NCI-H1048 (cell line): ENCODE data around the gene B3GLCT.
"Not testable (repeated sequence)": the region's sequence is repeated elsewhere in the genome, so short reads cannot be mapped to it uniquely, and the experiment has no call there.

Experiments
- DNase-seq: peaks from one replicate; lab custom pipeline; 2025; lab: John Stamatoyannopoulos, UW

Gene B3GLCT

DNA sequence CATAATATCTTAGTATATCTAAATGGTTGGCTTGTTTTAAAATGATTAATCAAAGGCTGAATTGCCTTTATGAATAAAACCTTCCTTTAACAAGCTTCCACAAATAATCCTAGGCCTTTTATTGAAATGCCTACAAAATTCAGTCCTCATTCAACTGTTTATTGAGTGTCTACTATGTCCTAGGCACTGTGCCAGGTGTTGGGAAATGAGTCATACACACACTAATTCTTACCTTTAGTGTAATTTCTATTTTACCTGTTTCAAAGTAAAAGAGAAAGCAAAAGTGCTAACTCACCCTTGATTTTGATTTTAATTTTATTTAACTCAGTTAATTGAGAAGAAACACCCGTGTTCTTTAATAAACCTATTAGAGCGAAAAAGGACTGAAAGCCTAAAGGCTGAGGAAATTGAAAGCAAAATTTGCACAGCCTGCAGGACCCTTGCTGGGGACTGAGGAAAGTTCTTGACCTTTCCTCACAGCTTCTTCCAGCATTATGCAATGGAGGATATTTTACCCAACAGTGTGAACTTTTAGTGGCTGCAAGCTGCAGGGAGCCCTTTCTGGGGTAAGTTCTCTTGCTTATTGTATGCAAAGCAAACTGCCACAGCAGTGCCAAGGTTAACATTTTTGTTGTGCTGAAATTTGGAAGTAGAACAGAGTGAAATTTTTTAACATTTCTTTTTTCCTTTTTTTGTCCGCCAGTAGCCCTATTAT is 83.1 kb downstream of the B3GLCT start:
- DNase-seq: no peak

DNA sequence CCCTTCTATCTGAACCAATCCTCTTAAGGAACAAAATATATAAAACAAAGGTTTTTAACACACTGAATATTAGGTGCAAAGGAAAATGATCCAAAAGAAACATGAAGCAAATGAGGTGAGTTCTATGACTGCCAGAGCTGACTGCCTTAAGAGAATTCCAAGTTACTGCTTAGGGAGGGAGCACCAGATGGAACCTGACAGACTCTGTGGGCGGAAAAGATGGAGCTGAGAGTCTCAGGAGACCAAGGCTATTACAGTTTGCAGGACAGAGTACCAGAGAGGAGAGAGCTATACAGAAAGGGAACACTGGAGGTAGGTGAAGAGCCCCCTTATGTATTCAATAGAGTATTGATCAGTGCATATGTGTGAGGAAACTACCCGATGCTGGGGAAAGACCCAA is 87.2 kb downstream of the B3GLCT start:
- DNase-seq: no peak

GRCh38 chr13:31301119-31301518 is 101.3 kb downstream of the B3GLCT start:
- DNase-seq: no peak

DNA sequence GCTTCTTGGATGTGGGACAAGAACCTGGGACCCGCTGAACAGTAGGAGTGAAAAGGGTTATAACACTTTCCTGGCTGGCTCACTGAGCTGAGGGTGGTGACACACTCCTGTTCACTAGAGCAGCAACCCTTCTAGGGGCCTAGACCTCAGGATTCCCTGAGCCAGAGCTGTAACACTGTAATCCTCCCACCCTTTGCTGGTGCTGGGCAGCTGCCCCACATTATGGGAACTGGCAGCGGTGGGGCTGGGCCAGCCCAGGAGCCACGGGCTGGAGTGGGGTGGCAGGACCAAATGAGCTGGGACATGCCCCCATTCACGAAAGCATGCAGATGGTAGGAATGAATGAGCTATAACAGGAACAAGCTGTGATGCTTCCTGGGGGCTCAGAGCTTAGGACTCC is 110.6 kb downstream of the B3GLCT start:
- no peak for DNase-seq

- DNase-seq: no peak
Observed at GRCh38 chr13:31310786-31311185, 111.0 kb downstream of the B3GLCT start.

- no peak for DNase-seq
Observed at GRCh38 chr13:31311921-31312320, 112.1 kb downstream of the B3GLCT start.

DNA sequence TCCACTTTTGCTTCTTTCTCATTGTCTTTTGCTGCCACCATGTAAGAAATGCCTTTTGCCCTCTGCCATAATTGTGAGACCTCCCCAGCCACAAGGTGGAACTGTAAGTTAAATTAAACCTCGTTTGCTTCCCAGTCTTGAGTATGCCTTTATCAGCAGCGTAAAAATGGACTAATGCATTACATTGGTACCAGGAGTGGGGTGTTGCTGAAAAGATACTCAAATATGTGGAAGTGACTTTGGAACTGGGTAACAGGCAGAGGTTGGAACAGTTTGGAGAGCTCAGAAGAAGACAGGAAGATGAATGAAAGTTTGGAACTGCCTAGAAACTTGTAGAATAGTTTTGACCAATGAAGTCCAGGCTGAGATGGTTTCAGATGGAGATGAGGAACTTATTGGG is 115.2 kb downstream of the B3GLCT start:
- DNase-seq: no peak

DNA sequence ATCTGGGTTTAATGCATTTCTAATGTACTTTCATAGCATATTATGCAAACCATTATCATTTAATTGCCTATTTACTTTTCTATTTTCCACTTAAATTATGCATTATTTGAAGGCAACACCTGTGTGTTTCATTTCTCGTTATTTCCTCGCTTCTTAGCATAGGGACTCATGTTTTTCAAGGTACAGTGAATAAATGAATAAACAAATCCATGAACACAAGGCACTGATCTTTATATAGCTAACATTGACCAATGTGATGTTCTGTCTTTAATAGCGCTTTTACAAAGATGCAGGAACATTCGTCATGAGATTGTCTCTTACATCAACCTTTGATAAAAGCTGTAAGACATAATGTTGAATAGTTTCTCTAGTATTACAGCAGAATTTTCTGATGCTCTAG is 121.2 kb downstream of the B3GLCT start:
- no peak for DNase-seq

DNA sequence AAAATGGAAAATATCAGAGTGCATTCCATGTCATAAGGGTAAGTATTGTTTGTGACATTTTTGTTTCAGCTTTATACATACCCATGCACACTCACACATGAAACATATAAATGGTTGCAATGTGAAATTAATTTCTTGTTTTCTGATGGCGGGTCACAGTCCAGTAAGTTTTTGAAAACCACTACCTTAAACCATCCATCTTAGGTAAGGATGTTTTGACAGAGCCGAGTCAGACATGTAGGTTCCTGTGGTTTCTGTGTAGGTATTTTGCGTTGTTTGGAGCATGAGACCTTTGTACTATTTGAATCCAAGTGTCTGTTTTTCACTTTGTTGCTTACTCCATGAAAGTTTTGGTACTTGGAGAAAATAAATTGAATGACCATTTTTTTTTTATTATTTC is 121.7 kb downstream of the B3GLCT start:
- no peak for DNase-seq

DNA sequence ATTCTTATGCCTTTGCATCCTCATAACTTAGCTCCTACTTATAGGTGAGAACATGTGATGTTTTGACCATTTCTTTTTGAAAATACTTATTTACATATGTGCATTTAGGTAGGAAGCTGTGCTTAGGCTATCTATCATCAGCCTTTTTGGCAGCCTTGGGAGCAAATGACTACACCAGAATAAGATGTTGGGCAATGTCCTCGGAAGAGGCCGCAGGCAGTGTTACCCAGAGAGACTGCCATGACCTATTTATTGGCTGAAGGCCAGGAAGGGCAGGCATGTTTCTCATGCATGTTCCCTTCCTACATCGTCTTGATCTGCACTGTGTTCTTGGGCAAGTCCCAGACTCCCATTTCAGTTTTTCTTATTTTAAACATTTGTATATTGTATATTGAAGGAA is 122.3 kb downstream of the B3GLCT start:
- DNase-seq: no peak

GRCh38 chr13:31322702-31323405 is 123.1 kb downstream of the B3GLCT start:
- no peak for DNase-seq

DNA sequence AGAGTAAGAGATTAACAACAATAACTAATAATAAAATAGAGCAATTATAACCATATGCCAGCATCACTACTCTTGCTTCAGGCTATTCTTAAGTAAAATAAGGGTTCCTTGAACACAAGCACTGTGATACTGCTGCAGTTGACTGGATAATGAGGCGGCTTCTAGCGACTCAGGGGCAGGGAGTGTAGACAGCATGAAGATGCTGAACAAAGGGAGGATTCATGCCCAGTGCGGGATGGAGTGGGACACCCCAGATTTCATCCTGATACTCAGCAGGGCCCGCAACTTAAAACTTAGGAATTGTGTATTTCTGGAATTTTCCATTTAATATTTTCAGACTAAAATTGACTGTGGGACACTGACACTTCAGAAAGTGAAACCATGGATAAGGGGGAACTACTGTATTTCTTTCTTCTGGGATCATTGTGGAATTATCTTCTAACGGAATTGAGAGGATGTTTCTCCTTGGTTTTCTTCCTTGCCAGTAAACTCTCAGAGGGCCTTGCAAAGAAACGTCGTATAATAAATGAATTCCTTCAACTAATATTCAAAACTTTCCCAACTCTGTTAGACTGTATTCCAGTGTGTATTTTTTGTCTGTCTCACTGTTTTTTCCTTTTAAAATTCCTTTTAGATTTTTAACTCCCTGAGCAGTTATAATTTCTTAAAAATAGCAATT is 127.5 kb downstream of the B3GLCT start:
- DNase-seq: no peak

DNA sequence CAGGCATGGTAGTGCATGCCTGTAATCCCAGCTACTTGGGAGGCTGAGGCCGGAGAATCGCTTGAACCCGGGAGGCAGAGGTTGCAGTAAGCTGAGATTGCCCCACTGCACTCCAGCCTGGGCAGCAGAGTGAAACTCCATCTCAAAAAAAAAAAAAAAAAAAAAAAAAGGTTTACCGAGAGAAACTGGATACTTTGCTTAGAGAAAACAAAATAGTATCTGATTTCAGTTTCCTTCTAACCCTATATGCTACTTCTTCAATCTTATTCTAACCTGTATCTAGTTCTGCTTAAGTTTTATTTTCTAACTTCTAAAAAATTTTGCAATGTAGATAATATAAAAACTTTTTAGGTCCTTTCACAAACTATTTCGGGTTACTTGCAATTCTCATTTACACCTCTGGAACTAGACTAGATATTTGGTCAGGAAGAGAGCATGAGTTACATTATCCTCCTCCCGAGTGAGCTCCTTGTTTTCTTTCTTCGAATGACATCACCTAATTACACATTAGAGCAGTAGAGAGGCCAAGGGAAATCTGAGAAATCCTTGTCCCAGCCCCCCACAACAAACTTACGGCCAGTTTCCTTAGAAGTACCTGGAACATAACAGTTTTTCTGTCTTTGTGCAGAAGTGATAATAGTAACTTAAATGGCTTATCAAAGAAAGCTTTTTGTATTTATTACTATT is 128.9 kb downstream of the B3GLCT start:
- DNase-seq: no peak

- no peak for DNase-seq
Observed at GRCh38 chr13:31330236-31330635, 130.5 kb downstream of the B3GLCT start.

- DNase-seq: no peak
Observed at GRCh38 chr13:31331068-31331467, 131.3 kb downstream of the B3GLCT start.

DNA sequence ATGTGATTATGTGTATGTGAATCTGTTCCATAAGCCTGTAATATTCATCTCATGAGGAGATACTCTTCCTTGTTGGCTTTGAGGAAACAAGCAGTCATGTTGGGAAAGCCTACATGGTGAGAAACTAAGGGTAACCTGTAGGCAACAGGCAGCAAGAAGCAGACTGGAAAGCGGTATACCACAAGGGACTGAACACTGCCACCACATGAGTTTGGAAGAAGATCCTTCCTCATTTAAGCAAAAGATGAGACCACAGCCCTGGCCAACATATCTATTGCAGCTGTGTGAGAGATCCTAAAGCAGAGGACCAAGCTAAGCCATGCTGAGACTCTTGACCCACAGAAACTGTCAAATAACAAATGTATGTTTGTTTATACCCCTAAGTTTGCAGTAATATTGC is 134.8 kb downstream of the B3GLCT start:
- DNase-seq: no peak

DNA sequence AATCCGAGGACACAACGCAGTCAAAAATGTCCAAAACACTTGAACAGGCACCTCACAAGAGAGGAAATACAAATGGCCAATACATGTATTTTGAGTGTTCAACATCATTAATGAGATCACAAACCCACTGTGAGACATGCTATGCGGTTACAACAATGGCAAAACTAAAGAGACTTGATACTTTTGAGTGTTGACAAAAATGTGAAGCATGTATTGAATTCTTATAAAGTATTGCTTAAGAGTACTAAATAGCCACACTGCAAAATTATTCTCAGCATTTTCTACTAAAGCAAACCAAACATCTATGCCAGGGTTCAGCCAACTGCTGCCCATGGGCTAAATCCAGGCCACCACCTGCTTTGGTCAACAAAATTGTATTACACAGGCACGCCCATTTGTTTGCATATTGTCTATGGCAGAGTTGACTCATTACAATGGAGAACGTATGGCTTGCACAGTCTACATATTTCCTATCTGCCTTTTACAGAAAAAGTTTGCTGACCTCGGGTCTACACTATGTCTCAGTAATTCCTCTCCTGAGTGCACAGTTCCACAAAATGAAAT is 135.3 kb downstream of the B3GLCT start:
- DNase-seq: no peak

- DNase-seq: not testable (repeated sequence)
Observed at GRCh38 chr13:31339616-31340015, 139.8 kb downstream of the B3GLCT start.

GRCh38 chr13:31340848-31341247 is 141.1 kb downstream of the B3GLCT start:
- not testable (repeated sequence) for DNase-seq

- DNase-seq: no peak
Observed at GRCh38 chr13:31346891-31347290, 147.1 kb downstream of the B3GLCT start.

GRCh38 chr13:31349156-31349555 is 149.4 kb downstream of the B3GLCT start:
- no peak for DNase-seq

DNA sequence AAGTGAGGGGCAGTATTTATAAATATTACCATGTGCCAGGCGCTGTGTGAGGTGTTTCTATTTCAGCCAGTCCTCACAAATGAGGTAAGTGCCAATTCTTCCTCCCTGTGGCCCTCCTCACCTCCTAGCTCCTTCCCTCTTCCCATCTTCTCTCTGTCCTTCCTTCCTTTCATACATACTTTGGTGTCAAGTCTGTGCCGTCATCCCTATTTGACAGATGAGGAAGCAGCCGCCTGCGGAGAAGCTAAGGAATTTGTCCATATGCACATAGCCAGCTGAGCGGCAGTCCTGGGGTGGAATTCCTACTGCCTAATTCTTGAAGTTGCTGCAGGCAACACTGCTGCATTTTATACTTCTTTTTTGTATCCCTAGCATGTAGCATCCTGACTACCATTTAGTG is 150.8 kb downstream of the B3GLCT start:
- DNase-seq: no peak
